Vagina (tissue), 2 donors: ENCODE data around the gene GRIP2.

Experiments
- CTCF ChIP-seq, 3 experiments: fragments of 450-650 bp in 2 of 3; fragments of 200-600 bp in 1 of 3; sonication (generic) in 1 of 3; IDR thresholded peaks; one replicate each; pipeline ENCODE4 v1.5.1; 2017 to 2019; ENCODE audit warnings: antibody characterized with exemption in 3 of 3, mild to moderate bottlenecking in 2 of 3, moderate library complexity in 2 of 3
- POLR2A ChIP-seq, 2 donors: fragments of 450-650 bp; IDR thresholded peaks; one replicate each; pipeline ENCODE4 v1.6.1; 2017; ENCODE audit warnings: antibody characterized with exemption in 2 of 2, mild to moderate bottlenecking in 2 of 2, moderate library complexity in 2 of 2
- POLR2AphosphoS5 ChIP-seq, 2 donors: sonication (generic); formaldehyde crosslinking; IDR thresholded peaks; one replicate each; pipeline ENCODE4 v1.9.0; 2017; ENCODE audit warnings: antibody characterized with exemption in 2 of 2, mild to moderate bottlenecking in 2 of 2, low read depth in 1 of 2; ENCODE audit not compliant: insufficient read depth in 1 of 2

DNA sequence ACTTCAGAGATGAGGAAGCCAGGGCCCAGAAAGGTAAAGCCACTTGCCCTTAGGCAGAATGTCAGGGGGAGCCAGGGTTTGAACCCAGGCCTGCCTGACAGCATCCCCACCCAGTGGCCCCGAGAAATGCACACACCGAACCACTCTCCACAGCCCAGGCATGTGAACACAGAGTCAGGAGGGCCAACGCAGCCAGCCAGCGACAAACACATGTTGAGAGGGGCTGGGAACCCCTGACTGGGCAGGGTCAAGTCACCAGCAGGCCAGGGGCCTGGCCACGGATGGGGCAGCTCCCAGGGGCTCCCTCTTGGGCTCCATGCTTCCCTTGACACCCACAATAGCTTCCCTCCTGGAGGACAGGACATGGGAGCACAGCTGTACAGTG is 5.1 kb upstream of the GRIP2 start:
- TF ChIP-seq CTCF (IDR thresholded peaks at IDR 0.05) (no peak), POLR2A (IDR thresholded peaks at IDR 0.05) (no peak), POLR2AphosphoS5 (IDR thresholded peaks at IDR 0.05; ENCODE audit: insufficient read depth in 1 of 2, low read depth in 1 of 2) (no peak)
